GF-D8 (cell line): ENCODE results near the gene KLF16.

ENCODE experiments used
- DNase-seq: peaks from one replicate; lab custom pipeline; 2025; lab: John Stamatoyannopoulos, UW

The KLF16 gene

GRCh38 chr19:1807030-1807694, 56.2 kb downstream of the KLF16 start:
- DNase-seq: no peak

GRCh38 chr19:1806184-1807029, 57.0 kb downstream of the KLF16 start:
- DNase-seq: no peak

GRCh38 chr19:1805401-1806183, 57.8 kb downstream of the KLF16 start:
- no peak for DNase-seq

- no peak for DNase-seq
Observed at GRCh38 chr19:1804858-1805257, 58.5 kb downstream of the KLF16 start.
